Colonic mucosa (tissue), 4 donors: Measurements from ENCODE around the gene CAPN5. TPM values are rescaled to one million over a fixed set of nuclear protein-coding genes. Genes with fewer than 3 reads are reported as not detected.
"Not testable (repeated sequence)": the region's sequence is repeated elsewhere in the genome, so short reads cannot be mapped to it uniquely, and the experiment has no call there.

Experiments
- DNase-seq: peaks from one replicate; pipeline ENCODE4 v3.0.0-alpha.2; 2020
- H3K27ac ChIP-seq: fragments of 200-600 bp; one replicate; pipeline ENCODE4 v1.8.0; 2021
- H3K27me3 ChIP-seq: fragments of 200-600 bp; one replicate; pipeline ENCODE4 v1.8.0; 2021
- H3K36me3 ChIP-seq: fragments of 200-600 bp; one replicate; pipeline ENCODE4 v1.8.0; 2021
- H3K4me1 ChIP-seq: fragments of 200-600 bp; one replicate; pipeline ENCODE4 v1.8.0; 2021; ENCODE audit warnings: mild to moderate bottlenecking
- H3K4me3 ChIP-seq: fragments of 200-600 bp; one replicate; pipeline ENCODE4 v1.8.0; 2021
- H3K9ac ChIP-seq, 2 donors: one replicate each; pipeline ENCODE4 v1.7.0; 2013; ENCODE audit warnings: control low read depth in 2 of 2, low read depth in 2 of 2, low read length in 2 of 2
- H3K9me3 ChIP-seq: fragments of 200-600 bp; one replicate; pipeline ENCODE4 v1.8.0; 2021
- intact Hi-C: fragments of 100-400 bp; cut with DNase I; formaldehyde crosslinking; loops from one replicate; pipeline ENCODE4 v1.14.1; 2022
- total RNA-seq, 2 donors: library from RNA; stranded (reverse); fragmentation: NEBNext Ultra II Directional in 1 of 2; extraction: Animal tissue kit (Norgen Biotek cat#: 25700) in 1 of 2; gene quantifications; one replicate each; pipeline ENCODE4 v1.2.1, GENCODE V29; 2021
- TF ChIP-seq, protein P1 (sequence below): fragments of 200-600 bp; IDR thresholded peaks from one replicate; pipeline ENCODE4 v1.8.0; 2022; ENCODE audit warnings: antibody characterized with exemption, mild to moderate bottlenecking
- donor health status: healthy.
- donor health status: DM: no; HTN: no; CAD: no.
- donor health status: DM: no; HTN: no; CAD: no.

CAPN5 gene
- total RNA-seq, 2 donors from 2014 or later: 258 to 267 TPM

DNA sequence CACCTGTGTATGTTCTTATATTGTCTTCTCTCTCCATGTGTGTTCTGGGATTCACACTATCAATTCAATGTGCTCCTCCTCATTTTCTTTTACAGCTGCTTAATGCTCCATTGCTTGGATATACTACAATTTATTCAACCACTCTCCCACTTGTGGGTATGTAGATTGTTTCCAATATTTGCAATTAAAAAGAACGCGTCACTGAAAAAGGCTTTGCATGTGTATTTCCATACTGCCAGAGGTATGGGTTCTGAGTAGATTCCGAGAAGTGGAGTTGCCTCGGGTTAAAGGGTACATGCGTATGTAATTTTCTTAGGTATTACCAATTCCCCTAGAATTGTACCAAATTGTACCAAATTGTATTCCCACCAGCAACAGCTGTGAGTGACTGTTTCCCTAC is 7.0 kb upstream of the CAPN5 start:
- intact Hi-C loops: no loop called here
- DNase-seq: no peak

DNA sequence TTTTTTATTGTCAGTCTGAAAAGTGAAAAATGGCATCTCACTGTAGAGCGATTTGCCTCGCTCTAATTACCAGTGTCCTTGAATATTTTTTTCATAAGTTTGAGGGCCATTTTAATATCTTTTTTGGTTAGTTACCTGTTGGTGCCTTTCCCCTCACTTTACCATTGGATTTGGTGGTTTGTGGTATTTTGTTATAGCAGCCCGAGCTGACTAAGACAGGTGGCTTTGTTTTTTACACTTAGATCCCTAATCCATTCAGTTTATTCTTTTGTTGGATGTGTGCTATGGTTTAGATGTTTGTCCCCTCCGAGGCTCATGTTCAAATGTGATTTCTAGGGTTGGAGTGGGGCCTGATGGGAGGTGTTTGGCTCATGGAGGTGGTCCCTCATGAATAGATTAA is 6.5 kb upstream of the CAPN5 start:
- no peaks in the 10 kb centered on the region for H3K36me3 ChIP-seq
- TF ChIP-seq, protein P1, sequence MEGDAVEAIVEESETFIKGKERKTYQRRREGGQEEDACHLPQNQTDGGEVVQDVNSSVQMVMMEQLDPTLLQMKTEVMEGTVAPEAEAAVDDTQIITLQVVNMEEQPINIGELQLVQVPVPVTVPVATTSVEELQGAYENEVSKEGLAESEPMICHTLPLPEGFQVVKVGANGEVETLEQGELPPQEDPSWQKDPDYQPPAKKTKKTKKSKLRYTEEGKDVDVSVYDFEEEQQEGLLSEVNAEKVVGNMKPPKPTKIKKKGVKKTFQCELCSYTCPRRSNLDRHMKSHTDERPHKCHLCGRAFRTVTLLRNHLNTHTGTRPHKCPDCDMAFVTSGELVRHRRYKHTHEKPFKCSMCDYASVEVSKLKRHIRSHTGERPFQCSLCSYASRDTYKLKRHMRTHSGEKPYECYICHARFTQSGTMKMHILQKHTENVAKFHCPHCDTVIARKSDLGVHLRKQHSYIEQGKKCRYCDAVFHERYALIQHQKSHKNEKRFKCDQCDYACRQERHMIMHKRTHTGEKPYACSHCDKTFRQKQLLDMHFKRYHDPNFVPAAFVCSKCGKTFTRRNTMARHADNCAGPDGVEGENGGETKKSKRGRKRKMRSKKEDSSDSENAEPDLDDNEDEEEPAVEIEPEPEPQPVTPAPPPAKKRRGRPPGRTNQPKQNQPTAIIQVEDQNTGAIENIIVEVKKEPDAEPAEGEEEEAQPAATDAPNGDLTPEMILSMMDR: no peak
- no peak for DNase-seq
- H3K4me3 ChIP-seq: no peak overlapping the region
- peaks cover 4% of the 10 kb centered on the region for H3K4me1 ChIP-seq
- H3K27ac ChIP-seq: peak overlapping the region; percentile 56
- H3K9me3 ChIP-seq: no peaks in the 10 kb centered on the region
- H3K27me3 ChIP-seq: no peaks in the 10 kb centered on the region
- H3K9ac ChIP-seq: peak overlapping the region in 1 of 2 donors; percentile 15
- intact Hi-C loops: no loop called here

More for the DNA sequence above, 7.0 kb upstream of the CAPN5 start:
- Histone ChIP-seq H3K9me3 (no peaks in the 10 kb centered on the region), H3K27ac (no peak overlapping the region), H3K27me3 (no peaks in the 10 kb centered on the region), H3K4me3 (no peak overlapping the region), H3K4me1 (peaks cover 4% of the 10 kb centered on the region), H3K36me3 (no peaks in the 10 kb centered on the region), H3K9ac (no peak overlapping the region)
- TF ChIP-seq, protein P1: no peak

DNA sequence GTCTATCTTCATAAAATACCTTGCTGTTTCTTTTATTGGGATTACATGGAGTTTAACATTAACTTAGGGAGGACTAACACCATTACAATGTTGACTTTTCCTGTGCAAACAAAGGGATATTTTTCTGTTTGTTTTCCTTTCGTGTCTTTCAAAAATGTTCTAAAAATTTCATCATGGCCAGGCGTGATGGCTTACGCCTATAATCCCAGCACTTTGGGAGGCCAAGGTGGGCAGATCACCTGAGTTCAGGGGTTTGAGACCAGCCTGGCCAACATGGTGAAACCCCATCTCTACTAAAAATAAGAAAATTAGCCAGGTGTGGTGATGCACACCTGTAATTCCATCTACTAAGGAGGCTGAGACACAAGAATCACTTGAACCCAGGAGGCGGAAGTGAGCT is 5.5 kb upstream of the CAPN5 start:
- H3K36me3 ChIP-seq, H3K4me3 ChIP-seq, H3K27me3 ChIP-seq, H3K9me3 ChIP-seq, intact Hi-C loops, H3K9ac ChIP-seq: not testable (repeated sequence)
- DNase-seq: peak; percentile 40
- peak overlapping the region; percentile 56 for H3K27ac ChIP-seq
- H3K4me1 ChIP-seq: peaks cover 12% of the 10 kb centered on the region

DNA sequence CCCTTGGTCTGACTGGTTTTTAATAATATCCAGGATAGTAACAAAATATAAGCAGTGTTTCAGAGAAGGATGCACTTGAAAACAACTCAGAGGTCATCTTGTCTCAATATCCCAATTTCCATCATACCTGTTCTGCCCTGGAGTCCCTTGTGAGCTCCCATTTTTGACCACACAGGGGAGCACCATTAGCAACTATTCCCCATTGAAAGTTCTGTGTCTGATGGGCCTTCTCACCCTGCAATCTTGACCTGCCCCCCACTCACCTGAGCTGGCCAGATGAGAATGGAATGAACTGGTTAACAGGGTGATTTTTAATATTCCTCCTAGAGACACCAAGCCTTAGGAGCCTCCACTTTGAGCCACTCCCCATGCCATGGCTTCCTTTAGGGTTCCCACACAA is 3.8 kb upstream of the CAPN5 start:
- intact Hi-C loops: no loop called here
- peak; percentile 38 for DNase-seq
- Histone ChIP-seq H3K4me3 (no peak overlapping the region), H3K36me3 (no peaks in the 10 kb centered on the region), H3K27me3 (no peaks in the 10 kb centered on the region), H3K4me1 (peaks cover 12% of the 10 kb centered on the region), H3K9ac (peak overlapping the region in 1 of 2 donors; percentile 77), H3K9me3 (no peaks in the 10 kb centered on the region), H3K27ac (peak overlapping the region; percentile 69)
- TF ChIP-seq, protein P1: no peak

DNA sequence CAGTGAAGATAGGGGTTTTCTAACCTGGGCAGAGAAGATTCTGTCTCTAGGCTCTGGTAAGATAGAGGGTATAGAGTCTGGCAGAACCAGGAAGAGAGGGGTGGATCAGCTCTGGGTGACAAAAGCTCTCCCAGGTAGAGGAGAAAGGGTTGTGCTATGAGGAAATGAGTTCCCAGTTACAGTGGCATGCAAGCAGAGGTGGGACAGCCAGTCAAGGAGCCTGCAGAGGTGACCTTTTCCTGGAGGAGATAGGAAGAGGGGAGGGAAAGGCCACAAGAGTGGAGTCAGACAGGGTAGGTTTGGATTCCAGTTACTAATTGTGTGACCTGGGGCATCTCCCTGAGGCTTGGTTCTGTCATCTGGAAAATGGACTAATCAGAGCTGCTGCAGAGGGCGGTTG is 3.4 kb upstream of the CAPN5 start:
- no peaks in the 10 kb centered on the region for H3K27me3 ChIP-seq
- H3K9me3 ChIP-seq: no peaks in the 10 kb centered on the region
- no peaks in the 10 kb centered on the region for H3K36me3 ChIP-seq
- H3K4me3 ChIP-seq: no peak overlapping the region
- peak overlapping the region; percentile 69 for H3K27ac ChIP-seq
- peaks cover 12% of the 10 kb centered on the region for H3K4me1 ChIP-seq
- TF ChIP-seq, protein P1: no peak
- intact Hi-C loops: no loop called here
- peak; percentile 50 for DNase-seq
- H3K9ac ChIP-seq: peak overlapping the region in 1 of 2 donors; percentile 77

DNA sequence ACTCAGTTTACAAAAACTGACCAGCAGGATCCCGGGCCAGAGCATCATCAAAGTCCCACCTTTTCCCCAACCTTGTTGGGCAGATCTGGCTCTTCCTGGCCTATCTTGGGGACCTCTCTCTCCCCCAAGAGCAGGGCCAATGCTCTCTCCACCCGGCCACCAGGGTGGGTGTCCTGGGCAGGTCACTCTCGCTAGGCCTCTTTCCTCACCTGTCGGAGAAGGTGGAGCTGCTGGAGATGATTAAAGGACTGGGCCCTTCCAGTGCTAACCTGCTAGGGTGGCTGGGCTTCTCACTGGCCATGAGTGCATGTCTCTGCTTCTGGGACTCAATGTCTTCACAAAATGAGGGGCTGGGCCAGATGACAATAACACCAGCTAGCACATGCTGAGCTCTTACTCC is 2.9 kb upstream of the CAPN5 start:
- H3K4me1 ChIP-seq: peaks cover 12% of the 10 kb centered on the region
- DNase-seq: no peak
- no peak overlapping the region for H3K4me3 ChIP-seq
- intact Hi-C loops: no loop called here
- TF ChIP-seq, protein P1: no peak
- H3K27me3 ChIP-seq: no peaks in the 10 kb centered on the region
- peak overlapping the region; percentile 69 for H3K27ac ChIP-seq
- H3K9ac ChIP-seq: peak overlapping the region in 1 of 2 donors; percentile 77
- H3K9me3 ChIP-seq: no peaks in the 10 kb centered on the region
- H3K36me3 ChIP-seq: no peaks in the 10 kb centered on the region
